A549 (cell line): ENCODE measurements around the gene EYA2. TPM values are rescaled to one million over a fixed set of nuclear protein-coding genes. Genes with fewer than 3 reads are reported as not detected.

ENCODE experiments used
- BHLHE40 ChIP-seq: IDR thresholded peaks from 2 replicates; pipeline ENCODE4 v1.6.1; 2012; ENCODE audit warnings: low read depth, low read length, inconsistent platforms
- CBX2 ChIP-seq: fragments of 200-600 bp; sonication (generic); IDR thresholded peaks from 2 replicates; pipeline ENCODE4 v1.6.1; 2016; ENCODE audit warnings: low read depth, mild to moderate bottlenecking, borderline replicate concordance
- CEBPB ChIP-seq, 2 experiments: fragments of >200 bp in 1 of 2; sonication (Bioruptor Twin) in 1 of 2; formaldehyde crosslinking in 1 of 2; IDR thresholded peaks; 2 replicates each; pipeline ENCODE4 v1.6.1; 2012 to 2016
- CHD2 ChIP-seq: fragments of 150-350 bp; IDR thresholded peaks from 2 replicates; pipeline ENCODE4 v1.6.1; 2014; ENCODE audit warnings: low read length; ENCODE audit not compliant: partially characterized antibody
- CHD4 ChIP-seq: fragments of 200-600 bp; sonication (generic); IDR thresholded peaks from 2 replicates; pipeline ENCODE4 v1.6.1; 2016; ENCODE audit warnings: antibody characterized with exemption, mild to moderate bottlenecking, borderline replicate concordance
- EP300 ChIP-seq, 2 experiments: fragments of >200 bp; sonication (Bioruptor Twin); formaldehyde crosslinking; IDR thresholded peaks; 2 replicates in 1 of 2; 3 replicates in 1 of 2; pipeline ENCODE4 v1.6.1; 2016 to 2017
- ESRRA ChIP-seq: fragments of 150-350 bp; IDR thresholded peaks from 2 replicates; pipeline ENCODE4 v1.6.1; 2014; ENCODE audit warnings: mild to moderate bottlenecking, low read length, borderline replicate concordance
- FOSL2 ChIP-seq, 2 experiments: fragments of 450-650 bp in 1 of 2; fragments of >200 bp in 1 of 2; sonication (Bioruptor Twin) in 1 of 2; formaldehyde crosslinking; IDR thresholded peaks; 2 replicates each; pipeline versions ENCODE4 v1.5.0 to v1.6.1; 2016 to 2020; ENCODE audit warnings: mild to moderate bottlenecking in 1 of 2, moderate library complexity in 1 of 2
- GATA3 ChIP-seq: IDR thresholded peaks from 2 replicates; pipeline ENCODE4 v1.6.1; 2012; ENCODE audit warnings: borderline replicate concordance
- HDAC2 ChIP-seq: fragments of 200-600 bp; sonication (generic); IDR thresholded peaks from 2 replicates; pipeline ENCODE4 v1.6.1; 2016
- HES2 ChIP-seq: fragments of >200 bp; sonication (Bioruptor Twin); formaldehyde crosslinking; IDR thresholded peaks from 2 replicates; pipeline ENCODE4 v1.6.1; 2016
- HEYL ChIP-seq: fragments of 250-450 bp; sonication (Bioruptor Pico); IDR thresholded peaks from 2 replicates; pipeline ENCODE4 v1.8.0; 2021; ENCODE audit warnings: mild to moderate bottlenecking, moderate library complexity
- HOXB13 ChIP-seq: fragments of 250-450 bp; sonication (Bioruptor Pico); IDR thresholded peaks from 2 replicates; pipeline ENCODE4 v1.5.0; 2020; ENCODE audit warnings: low read depth, mild to moderate bottlenecking, moderate library complexity
- JUNB ChIP-seq: fragments of >200 bp; sonication (Bioruptor Twin); formaldehyde crosslinking; IDR thresholded peaks from 2 replicates; pipeline ENCODE4 v1.6.1; 2016
- KDM1A ChIP-seq: fragments of 200-600 bp; sonication (generic); IDR thresholded peaks from 2 replicates; pipeline ENCODE4 v1.6.1; 2016; ENCODE audit warnings: low read depth, mild to moderate bottlenecking
- KDM5A ChIP-seq: fragments of 200-600 bp; sonication (generic); IDR thresholded peaks from 2 replicates; pipeline ENCODE4 v1.6.1; 2016; ENCODE audit warnings: antibody characterized with exemption, mild to moderate bottlenecking
- MAFK ChIP-seq: fragments of 450-650 bp; IDR thresholded peaks from 2 replicates; pipeline ENCODE4 v1.6.1; 2014; ENCODE audit not compliant: partially characterized antibody
- MAZ ChIP-seq: fragments of 150-350 bp; IDR thresholded peaks from 2 replicates; pipeline ENCODE4 v1.6.1; 2014; ENCODE audit warnings: antibody characterized with exemption, low read depth, low read length, borderline replicate concordance
- MYC ChIP-seq: IDR thresholded peaks from 2 replicates; pipeline ENCODE4 v1.6.1; 2012; ENCODE audit warnings: mild to moderate bottlenecking, inconsistent platforms, low read length, improper control_type of control experiment, borderline replicate concordance
- NFE2L2 ChIP-seq: fragments of 150-350 bp; conservative IDR thresholded peaks from 2 replicates; pipeline ENCODE4 v1.6.1; 2014; ENCODE audit warnings: low read length
- NPAS2 ChIP-seq: fragments of 250-450 bp; sonication (Bioruptor Pico); IDR thresholded peaks from 2 replicates; pipeline ENCODE4 v1.8.0; 2022; ENCODE audit warnings: mild to moderate bottlenecking, moderate library complexity, borderline replicate concordance
- PHF8 ChIP-seq: fragments of 200-600 bp; sonication (generic); IDR thresholded peaks from 2 replicates; pipeline ENCODE4 v1.6.1; 2016; ENCODE audit warnings: low read depth, mild to moderate bottlenecking, antibody characterized with exemption, moderate library complexity, borderline replicate concordance
- POLR2A ChIP-seq: IDR thresholded peaks from 2 replicates; pipeline ENCODE4 v1.6.1; 2012; ENCODE audit warnings: mild to moderate bottlenecking, low read length
- POLR2AphosphoS2 ChIP-seq: conservative IDR thresholded peaks from 2 replicates; pipeline ENCODE4 v1.6.1; 2012; ENCODE audit warnings: low read length, improper control_type of control experiment, inconsistent platforms
- RARB ChIP-seq: fragments of 250-450 bp; sonication (Bioruptor Pico); IDR thresholded peaks from 2 replicates; pipeline ENCODE4 v1.8.0; 2021; ENCODE audit warnings: mild to moderate bottlenecking, moderate library complexity
- RFX5 ChIP-seq: fragments of 450-650 bp; IDR thresholded peaks from 2 replicates; pipeline ENCODE4 v1.7.1; 2014; ENCODE audit warnings: antibody characterized with exemption, mild to moderate bottlenecking, moderate library complexity
- RNF2 ChIP-seq: fragments of 200-600 bp; sonication (generic); IDR thresholded peaks from 2 replicates; pipeline ENCODE4 v1.6.1; 2016; ENCODE audit warnings: low read depth, mild to moderate bottlenecking, antibody characterized with exemption, moderate library complexity, borderline replicate concordance
- TFCP2L1 ChIP-seq: fragments of 250-450 bp; sonication (Bioruptor Pico); IDR thresholded peaks from 2 replicates; pipeline ENCODE4 v1.5.0; 2021; ENCODE audit warnings: mild to moderate bottlenecking
- USF2 ChIP-seq: fragments of 450-650 bp; IDR thresholded peaks from 2 replicates; pipeline ENCODE4 v1.6.1; 2014; ENCODE audit warnings: antibody characterized with exemption
- polyA plus RNA-seq, 4 experiments: library from polyadenylated mRNA; depleted of rRNA in 3 of 4; stranded (reverse); fragments of >200 nt; fragmentation: RNase III in 1 of 4; extraction: RNeasy Plus Mini Kit Qiagen cat#74134 plus additional on column Dnase treatment in 1 of 4; gene quantifications; 2 replicates in 3 of 4; 3 replicates in 1 of 4; pipeline ENCODE4 v1.2.3, GENCODE V29; 2011 to 2017
- TF ChIP-seq, protein P1 (sequence below): fragments of 250-450 bp; sonication (Bioruptor Pico); IDR thresholded peaks from 2 replicates; pipeline ENCODE4 v1.5.0; 2020; ENCODE audit warnings: low read depth, mild to moderate bottlenecking, moderate library complexity
- TF ChIP-seq, protein P2 (sequence below): fragments of 250-450 bp; sonication (Bioruptor Pico); IDR thresholded peaks from 2 replicates; pipeline ENCODE4 v1.5.0; 2021; ENCODE audit warnings: mild to moderate bottlenecking, moderate library complexity, borderline replicate concordance

The EYA2 gene
- polyA plus RNA-seq, 2 of the 4 experiments (the other 2 are of a cell fraction), result 4.5 to 4.6 TPM

- no peak for TF ChIP-seq NFE2L2
- no peak for TF ChIP-seq ESRRA
- TF ChIP-seq JUNB, result 0 out of 2 replicates have a peak, but pooled peaks have one; percentile 15
- no peak; the same call in 1 of the 2 replicates for TF ChIP-seq GATA3
- TF ChIP-seq EP300 (IDR thresholded peaks at IDR 0.05), result peak in 1 of 2 experiments; percentile 32; a peak in 1 of 5 replicates
- TF ChIP-seq, protein P1, sequence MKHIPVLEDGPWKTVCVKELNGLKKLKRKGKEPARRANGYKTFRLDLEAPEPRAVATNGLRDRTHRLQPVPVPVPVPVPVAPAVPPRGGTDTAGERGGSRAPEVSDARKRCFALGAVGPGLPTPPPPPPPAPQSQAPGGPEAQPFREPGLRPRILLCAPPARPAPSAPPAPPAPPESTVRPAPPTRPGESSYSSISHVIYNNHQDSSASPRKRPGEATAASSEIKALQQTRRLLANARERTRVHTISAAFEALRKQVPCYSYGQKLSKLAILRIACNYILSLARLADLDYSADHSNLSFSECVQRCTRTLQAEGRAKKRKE (CRISPR knock-in tag), result no peak
- no peak for TF ChIP-seq HEYL (CRISPR knock-in tag)
- no peak for TF ChIP-seq HOXB13
- TF ChIP-seq MAZ, result no peak
- no peak for TF ChIP-seq KDM5A
- no peak for TF ChIP-seq NPAS2 (CRISPR knock-in tag)
- TF ChIP-seq FOSL2 (IDR thresholded peaks at IDR 0.05), result no peak
- TF ChIP-seq FOSL2 (CRISPR knock-in tag; IDR thresholded peaks at IDR 0.05), result no peak
- no peak for TF ChIP-seq CBX2
- TF ChIP-seq PHF8, result no peak
- no peak for TF ChIP-seq MAFK
- TF ChIP-seq, protein P2, sequence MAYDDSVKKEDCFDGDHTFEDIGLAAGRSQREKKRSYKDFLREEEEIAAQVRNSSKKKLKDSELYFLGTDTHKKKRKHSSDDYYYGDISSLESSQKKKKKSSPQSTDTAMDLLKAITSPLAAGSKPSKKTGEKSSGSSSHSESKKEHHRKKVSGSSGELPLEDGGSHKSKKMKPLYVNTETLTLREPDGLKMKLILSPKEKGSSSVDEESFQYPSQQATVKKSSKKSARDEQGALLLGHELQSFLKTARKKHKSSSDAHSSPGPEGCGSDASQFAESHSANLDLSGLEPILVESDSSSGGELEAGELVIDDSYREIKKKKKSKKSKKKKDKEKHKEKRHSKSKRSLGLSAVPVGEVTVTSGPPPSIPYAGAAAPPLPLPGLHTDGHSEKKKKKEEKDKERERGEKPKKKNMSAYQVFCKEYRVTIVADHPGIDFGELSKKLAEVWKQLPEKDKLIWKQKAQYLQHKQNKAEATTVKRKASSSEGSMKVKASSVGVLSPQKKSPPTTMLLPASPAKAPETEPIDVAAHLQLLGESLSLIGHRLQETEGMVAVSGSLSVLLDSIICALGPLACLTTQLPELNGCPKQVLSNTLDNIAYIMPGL (CRISPR knock-in tag), result no peak
- no peak for TF ChIP-seq USF2
- no peak for TF ChIP-seq POLR2A
- no peak for TF ChIP-seq HDAC2
- peak; percentile 70 to 93 for TF ChIP-seq CEBPB (IDR thresholded peaks at IDR 0.05)
- no peak for TF ChIP-seq CHD2
- no peak for TF ChIP-seq TFCP2L1 (CRISPR knock-in tag)
- TF ChIP-seq RFX5, result no peak
- TF ChIP-seq RARB (CRISPR knock-in tag), result no peak
- no peak for TF ChIP-seq MYC
- TF ChIP-seq CHD4, result no peak
- TF ChIP-seq HES2, result no peak
- no peak for TF ChIP-seq BHLHE40
- TF ChIP-seq RNF2, result no peak
- TF ChIP-seq KDM1A, result no peak
- TF ChIP-seq POLR2AphosphoS2, result no peak
- TF ChIP-seq, all 56 proteins: peak for 7
Observed at GRCh38 chr20:47133809-47134456, 239.3 kb downstream of the EYA2 start (continued).
